H1 (cell line): ENCODE measurements around the gene ZNF582.

Experiments used
- EP300 ChIP-seq, 2 experiments: IDR thresholded peaks; 1 replicate in 1 of 2; 2 replicates in 1 of 2; pipeline ENCODE4 v1.6.1; 2011 to 2012; ENCODE audit warnings: low read depth in 2 of 2, low read length in 2 of 2, mild to moderate bottlenecking in 2 of 2, borderline replicate concordance in 1 of 2, inconsistent platforms in 1 of 2, moderate library complexity in 1 of 2
- PHF8 ChIP-seq: fragments of 200-600 bp; sonication (generic); conservative IDR thresholded peaks from 2 replicates; pipeline ENCODE4 v1.7.1; 2012; ENCODE audit warnings: low read depth, mild to moderate bottlenecking, inconsistent platforms, low read length, moderate library complexity
- POLR2A ChIP-seq, 2 experiments: IDR thresholded peaks; 1 replicate in 1 of 2; 2 replicates in 1 of 2; pipeline ENCODE4 v1.6.1; 2011; ENCODE audit warnings: low read depth in 2 of 2, low read length in 2 of 2, mild to moderate bottlenecking in 2 of 2; ENCODE audit errors: control extremely low read depth in 1 of 2
- SP2 ChIP-seq: IDR thresholded peaks from 2 replicates; pipeline ENCODE4 v1.6.1; 2012; ENCODE audit warnings: mild to moderate bottlenecking, low read length, inconsistent platforms
- TF ChIP-seq, protein P1 (sequence below), 3 experiments: IDR thresholded peaks; 1 replicate in 2 of 3; 2 replicates in 1 of 3; pipeline versions ENCODE4 v1.5.1 to v1.6.1; 2011; ENCODE audit warnings: low read length in 3 of 3, mild to moderate bottlenecking in 3 of 3, inconsistent platforms in 2 of 3, low read depth in 1 of 3, moderate library complexity in 1 of 3; ENCODE audit not compliant: insufficient read depth in 1 of 3; ENCODE audit errors: control extremely low read depth in 1 of 3

DNA sequence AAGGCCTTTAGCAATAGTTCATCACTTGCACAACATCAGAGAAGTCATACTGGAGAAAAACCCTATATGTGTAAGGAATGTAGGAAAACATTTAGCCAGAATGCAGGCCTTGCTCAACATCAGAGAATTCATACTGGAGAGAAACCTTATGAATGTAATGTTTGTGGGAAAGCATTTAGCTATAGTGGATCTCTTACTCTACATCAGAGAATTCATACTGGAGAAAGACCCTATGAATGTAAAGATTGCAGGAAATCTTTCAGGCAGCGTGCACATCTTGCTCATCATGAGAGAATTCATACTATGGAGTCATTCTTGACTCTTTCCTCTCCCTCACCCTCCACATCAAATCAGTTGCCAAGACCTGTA lies 30.6 kb upstream of the ZNF582 start:
- TF ChIP-seq, protein P1, sequence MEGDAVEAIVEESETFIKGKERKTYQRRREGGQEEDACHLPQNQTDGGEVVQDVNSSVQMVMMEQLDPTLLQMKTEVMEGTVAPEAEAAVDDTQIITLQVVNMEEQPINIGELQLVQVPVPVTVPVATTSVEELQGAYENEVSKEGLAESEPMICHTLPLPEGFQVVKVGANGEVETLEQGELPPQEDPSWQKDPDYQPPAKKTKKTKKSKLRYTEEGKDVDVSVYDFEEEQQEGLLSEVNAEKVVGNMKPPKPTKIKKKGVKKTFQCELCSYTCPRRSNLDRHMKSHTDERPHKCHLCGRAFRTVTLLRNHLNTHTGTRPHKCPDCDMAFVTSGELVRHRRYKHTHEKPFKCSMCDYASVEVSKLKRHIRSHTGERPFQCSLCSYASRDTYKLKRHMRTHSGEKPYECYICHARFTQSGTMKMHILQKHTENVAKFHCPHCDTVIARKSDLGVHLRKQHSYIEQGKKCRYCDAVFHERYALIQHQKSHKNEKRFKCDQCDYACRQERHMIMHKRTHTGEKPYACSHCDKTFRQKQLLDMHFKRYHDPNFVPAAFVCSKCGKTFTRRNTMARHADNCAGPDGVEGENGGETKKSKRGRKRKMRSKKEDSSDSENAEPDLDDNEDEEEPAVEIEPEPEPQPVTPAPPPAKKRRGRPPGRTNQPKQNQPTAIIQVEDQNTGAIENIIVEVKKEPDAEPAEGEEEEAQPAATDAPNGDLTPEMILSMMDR (IDR thresholded peaks at IDR 0.05; ENCODE audit: control extremely low read depth in 1 of 3, insufficient read depth in 1 of 3, low read depth in 1 of 3, low read length in 3 of 3), result no peak
- TF ChIP-seq PHF8 (no peak), SP2 (no peak), POLR2A (IDR thresholded peaks at IDR 0.05; ENCODE audit: control extremely low read depth in 1 of 2, low read depth in 2 of 2, low read length in 2 of 2) (no peak), EP300 (IDR thresholded peaks at IDR 0.05; ENCODE audit: borderline replicate concordance in 1 of 2, low read depth in 2 of 2, low read length in 2 of 2) (no peak)
